GM19025 (cell line): Measurements from ENCODE around the gene AKAP5.

Experiments used
- ATAC-seq: cut with Tn5 transposase; IDR thresholded peaks from one replicate; pipeline ENCODE4 v1.9.1; 2021; ENCODE audit warnings: mild to moderate bottlenecking, low read depth, moderate library complexity; ENCODE audit not compliant: unreplicated experiment

Gene AKAP5

GRCh38 chr14:64454671-64455070 is 10.6 kb upstream of the AKAP5 start:
- no peak for ATAC-seq

- ATAC-seq = no peak
Observed at GRCh38 chr14:64459405-64460136, 5.7 kb upstream of the AKAP5 start.

GRCh38 chr14:64461221-64461620 is 4.1 kb upstream of the AKAP5 start:
- ATAC-seq = no peak

- ATAC-seq = no peak
Observed at GRCh38 chr14:64463195-64463594, 2.1 kb upstream of the AKAP5 start.

- no peak for ATAC-seq
Observed at GRCh38 chr14:64463873-64464272, 1.4 kb upstream of the AKAP5 start.

- peak; percentile 2 for ATAC-seq
Observed at GRCh38 chr14:64464651-64465050, 648 bp upstream of the AKAP5 start.

GRCh38 chr14:64465831-64466554 is 694 bp downstream of the AKAP5 start:
- no peak for ATAC-seq

GRCh38 chr14:64467101-64467500 is 1.8 kb downstream of the AKAP5 start:
- ATAC-seq = no peak

- no peak for ATAC-seq
Observed at GRCh38 chr14:64467566-64467965, 2.3 kb downstream of the AKAP5 start.

- ATAC-seq = no peak
Observed at GRCh38 chr14:64468451-64468850, 3.2 kb downstream of the AKAP5 start.

- no peak for ATAC-seq
Observed at GRCh38 chr14:64474041-64474440, 8.7 kb downstream of the AKAP5 start.

GRCh38 chr14:64474698-64475097 is 9.4 kb downstream of the AKAP5 start:
- ATAC-seq = no peak

- no peak for ATAC-seq
Observed at GRCh38 chr14:64475585-64476273, 10.4 kb downstream of the AKAP5 start.

- no peak for ATAC-seq
Observed at GRCh38 chr14:64476438-64476837, 11.1 kb downstream of the AKAP5 start.

GRCh38 chr14:64478634-64479250 is 13.4 kb downstream of the AKAP5 start:
- ATAC-seq = no peak

GRCh38 chr14:64488590-64489099 is 23.3 kb downstream of the AKAP5 start:
- ATAC-seq = no peak

GRCh38 chr14:64491637-64492036 is 26.3 kb downstream of the AKAP5 start:
- no peak for ATAC-seq

GRCh38 chr14:64493455-64493854 is 28.2 kb downstream of the AKAP5 start:
- no peak for ATAC-seq

- ATAC-seq = no peak
Observed at GRCh38 chr14:64495252-64495651, 30.0 kb downstream of the AKAP5 start.

- ATAC-seq = no peak
Observed at GRCh38 chr14:64496764-64497163, 31.5 kb downstream of the AKAP5 start.

GRCh38 chr14:64500088-64500487 is 34.8 kb downstream of the AKAP5 start:
- ATAC-seq = no peak
